GM12892 (cell line): ENCODE data around the gene BEND3.

Experiments used
- POLR2A ChIP-seq: IDR thresholded peaks from 2 replicates; pipeline ENCODE4 v1.6.1; 2011; ENCODE audit warnings: low read depth, low read length, control low read depth
- POLR2AphosphoS5 ChIP-seq: IDR thresholded peaks from 2 replicates; pipeline ENCODE4 v1.6.1; 2011; ENCODE audit warnings: low read depth, low read length, control low read depth

GRCh38 chr6:107103082-107103481 is 12.2 kb downstream of the BEND3 start:
- no peak for TF ChIP-seq POLR2A
- TF ChIP-seq POLR2AphosphoS5, result no peak
